BE2C (cell line): ENCODE results near the gene C1QL1.
A peak's percentile ranks its signal among the peaks of the same experiment; 100 is the strongest.

Source experiments
- DNase-seq: peaks from one replicate; pipeline ENCODE4 v3.0.0-alpha.2; 2020
- H3K27me3 ChIP-seq: fragments of 250-450 bp; sonication (Bioruptor Pico); 2 replicates; pipeline ENCODE4 v1.5.1; 2020; ENCODE audit warnings: mild to moderate bottlenecking
- H3K36me3 ChIP-seq: fragments of 250-450 bp; sonication (Bioruptor Pico); 2 replicates; pipeline ENCODE4 v1.5.1; 2020; ENCODE audit warnings: mild to moderate bottlenecking
- H3K4me1 ChIP-seq: fragments of 250-450 bp; sonication (Bioruptor Pico); 2 replicates; pipeline ENCODE4 v1.5.1; 2020
- H3K4me3 ChIP-seq: 2 replicates; pipeline ENCODE4 v1.5.1; 2011; ENCODE audit warnings: low read depth, low read length
- H3K9me3 ChIP-seq: fragments of 250-450 bp; sonication (Bioruptor Pico); 2 replicates; pipeline ENCODE4 v1.5.1; 2020
- CTCF ChIP-seq: IDR thresholded peaks from 2 replicates; pipeline ENCODE4 v1.5.1; 2012; ENCODE audit warnings: mild to moderate bottlenecking, low read depth, low read length

The C1QL1 gene

GRCh38 chr17:44960691-44961090, 7.4 kb downstream of the C1QL1 start:
- Histone ChIP-seq H3K4me3 (no peak overlapping the region), H3K36me3 (no peaks in the 10 kb centered on the region), H3K27me3 (peaks cover under 1% of the 10 kb centered on the region; the same call in 1 of the 2 replicates), H3K9me3 (no peaks in the 10 kb centered on the region), H3K4me1 (peaks cover 38% of the 10 kb centered on the region)
- no peak for TF ChIP-seq CTCF
- DNase-seq: no peak

DNA sequence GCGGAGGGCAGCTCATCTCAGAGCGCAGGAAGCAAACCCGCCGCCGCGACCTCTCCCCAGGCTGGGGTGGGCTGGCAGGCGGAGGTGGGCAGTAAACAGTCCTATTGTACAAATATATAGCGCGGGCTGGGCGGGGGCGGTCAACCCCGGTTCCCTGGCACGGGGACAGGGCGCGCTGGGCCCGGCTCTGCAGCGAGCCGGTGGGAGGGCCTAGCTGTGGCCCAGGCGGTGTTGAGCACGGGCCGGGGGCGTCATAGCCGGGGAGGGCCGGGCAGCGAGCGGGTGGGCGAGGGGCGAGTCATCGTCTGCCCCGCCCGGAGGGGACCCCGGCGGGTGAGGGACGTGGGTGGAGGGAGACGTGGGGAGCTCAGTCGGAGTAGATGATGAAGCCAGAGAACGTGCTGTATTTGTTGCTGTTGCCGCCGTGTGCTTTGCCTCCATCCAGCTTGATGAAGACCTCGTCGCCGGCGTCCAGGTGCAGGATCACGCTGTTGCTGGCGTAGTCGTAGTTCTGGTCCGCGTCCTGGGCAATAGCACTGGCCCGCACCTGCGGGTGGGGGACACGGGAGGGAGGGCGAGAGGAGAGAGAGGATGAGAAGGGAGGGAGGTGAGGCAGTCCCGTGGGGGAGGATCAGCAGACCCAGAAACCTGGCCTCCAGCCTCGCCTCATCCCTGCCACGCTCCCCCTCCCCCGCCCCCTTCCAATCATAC, 8.1 kb downstream of the C1QL1 start:
- no peak for TF ChIP-seq CTCF
- peak; percentile 56 for DNase-seq
- Histone ChIP-seq H3K4me3 (peak overlapping the region; percentile 45), H3K9me3 (no peaks in the 10 kb centered on the region), H3K4me1 (peaks cover 42% of the 10 kb centered on the region), H3K27me3 (no peaks in the 10 kb centered on the region), H3K36me3 (no peaks in the 10 kb centered on the region)

- no peaks in the 10 kb centered on the region for H3K27me3 ChIP-seq
- H3K4me3 ChIP-seq: no peak overlapping the region
- H3K36me3 ChIP-seq: no peaks in the 10 kb centered on the region
- peak; percentile 83 for DNase-seq
- no peaks in the 10 kb centered on the region for H3K9me3 ChIP-seq
- TF ChIP-seq CTCF: no peak
- peaks cover 42% of the 10 kb centered on the region for H3K4me1 ChIP-seq
These were observed 10.8 kb downstream of the C1QL1 start for GRCh38 chr17:44956998-44957981.

DNA sequence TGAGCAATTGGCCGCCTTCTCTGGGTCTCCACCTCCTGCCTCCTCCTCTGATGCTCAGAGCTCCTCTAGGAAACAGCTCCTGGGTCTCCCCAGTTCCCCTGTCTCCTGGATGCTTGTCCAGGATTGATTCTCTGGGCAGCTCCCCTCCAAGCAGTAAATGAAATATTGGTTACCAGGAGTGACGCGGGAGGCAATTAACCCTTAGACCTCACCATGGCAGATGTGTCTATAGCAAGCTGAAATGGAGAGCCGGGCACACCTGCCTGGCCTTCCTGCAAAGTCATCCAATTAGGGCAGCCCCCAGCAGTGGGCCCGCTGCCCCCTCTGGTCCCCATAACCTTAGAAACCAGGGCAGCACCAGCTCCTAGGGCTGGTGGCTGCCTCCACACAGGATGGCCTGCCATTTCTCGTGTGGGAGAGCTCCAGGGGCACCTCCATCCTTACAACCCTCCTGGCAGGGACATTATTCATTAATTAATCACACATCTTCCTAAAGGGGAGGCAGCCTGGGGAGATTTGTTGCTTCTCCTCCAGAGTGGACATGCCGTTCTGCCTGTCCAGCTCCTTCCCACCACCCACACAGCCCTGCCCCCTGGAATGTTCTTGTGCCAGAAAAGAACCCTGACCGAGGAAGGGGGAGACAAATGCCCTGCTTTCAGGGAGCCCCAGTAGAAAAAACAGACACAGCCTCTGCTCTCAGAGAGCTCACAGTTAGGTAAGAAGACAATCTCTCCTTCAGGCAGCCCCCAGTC, 12.3 kb downstream of the C1QL1 start:
- no peaks in the 10 kb centered on the region for H3K27me3 ChIP-seq
- no peak for TF ChIP-seq CTCF
- no peaks in the 10 kb centered on the region for H3K36me3 ChIP-seq
- DNase-seq: no peak
- no peak overlapping the region for H3K4me3 ChIP-seq
- H3K4me1 ChIP-seq: peaks cover 40% of the 10 kb centered on the region
- H3K9me3 ChIP-seq: no peaks in the 10 kb centered on the region

DNA sequence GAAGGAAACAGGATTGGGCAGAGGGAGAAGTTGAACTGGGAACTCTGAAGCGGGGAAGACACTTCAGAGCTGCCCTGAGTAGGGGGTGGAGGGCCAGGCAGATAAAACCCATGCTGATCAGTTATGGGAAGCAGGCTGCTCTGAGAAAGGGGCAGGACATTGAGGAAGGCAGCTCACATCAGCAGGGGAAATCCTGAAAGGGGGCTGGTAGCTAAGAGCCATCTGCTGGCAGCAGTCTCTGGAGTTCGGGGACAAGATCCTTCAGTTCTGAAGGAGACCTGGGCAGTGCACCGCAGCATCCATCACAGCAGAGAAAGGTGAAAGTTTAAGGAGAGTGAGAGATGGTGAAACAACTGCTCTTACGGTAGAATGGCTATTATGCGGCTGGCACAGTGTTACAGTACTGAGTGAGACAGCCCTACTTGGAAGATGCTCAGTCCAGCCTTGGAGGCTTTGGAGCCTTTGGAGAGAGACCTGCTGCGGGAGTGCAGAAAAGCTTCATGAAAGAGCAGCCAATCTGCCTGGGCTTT, 15.1 kb downstream of the C1QL1 start:
- no peak overlapping the region for H3K4me3 ChIP-seq
- no peaks in the 10 kb centered on the region for H3K36me3 ChIP-seq

More for the DNA sequence above, 15.1 kb downstream of the C1QL1 start:
- Histone ChIP-seq H3K27me3 (no peaks in the 10 kb centered on the region), H3K9me3 (no peaks in the 10 kb centered on the region), H3K4me1 (peaks cover 23% of the 10 kb centered on the region)
- TF ChIP-seq CTCF: 0 out of 2 replicates have a peak, but pooled peaks have one; percentile 10
- DNase-seq: no peak
